ENCODE data around the gene TEK.

Gene TEK

GRCh38 chr9:27194401-27195091 lies 85.5 kb downstream of the TEK start:
- H3K9me2 ChIP-seq (replicated peaks; ENCODE audit: control insufficient read depth, low read length): no peaks in the 10 kb centered on the region
- H3K36me3 ChIP-seq (ENCODE audit: control insufficient read depth, low read length): no peaks in the 10 kb centered on the region
- H3K27me3 ChIP-seq (ENCODE audit: control insufficient read depth, low read length): no peaks in the 10 kb centered on the region
- H3K79me2 ChIP-seq (ENCODE audit: control insufficient read depth, low read length): no peaks in the 10 kb centered on the region
- H3K9me3 ChIP-seq (ENCODE audit: control insufficient read depth, insufficient read depth, low read length): no peaks in the 10 kb centered on the region
- no peaks in the 10 kb centered on the region for H3F3A ChIP-seq (ENCODE audit: control insufficient read depth, insufficient read depth)
- TF ChIP-seq EZH2phosphoT487 (IDR thresholded peaks at IDR 0.05; ENCODE audit: borderline replicate concordance, low read length) (no peak), CTCF (IDR thresholded peaks at IDR 0.05; ENCODE audit: low read depth, low read length, poor library complexity, severe bottlenecking) (no peak)
- H3K4me3 ChIP-seq (ENCODE audit: low read length): no peak overlapping the region
- H4K20me1 ChIP-seq (ENCODE audit: control insufficient read depth, insufficient read depth, low read depth, low read length): no peaks in the 10 kb centered on the region
- H3K4me2 ChIP-seq (ENCODE audit: low read length): no peak overlapping the region
- H3K27ac ChIP-seq (ENCODE audit: low read depth, low read length): no peak overlapping the region
- H3K4me1 ChIP-seq (ENCODE audit: control insufficient read depth, low read length): no peaks in the 10 kb centered on the region

- Histone ChIP-seq H3K9me3 (ENCODE audit: control insufficient read depth, insufficient read depth, low read length) (no peaks in the 10 kb centered on the region), H3K79me2 (ENCODE audit: control insufficient read depth, low read length) (no peaks in the 10 kb centered on the region), H3F3A (ENCODE audit: control insufficient read depth, insufficient read depth) (no peaks in the 10 kb centered on the region), H3K4me1 (ENCODE audit: control insufficient read depth, low read length) (no peaks in the 10 kb centered on the region), H3K27me3 (ENCODE audit: control insufficient read depth, low read length) (no peaks in the 10 kb centered on the region), H4K20me1 (ENCODE audit: control insufficient read depth, insufficient read depth, low read depth, low read length) (no peaks in the 10 kb centered on the region), H3K36me3 (ENCODE audit: control insufficient read depth, low read length) (no peaks in the 10 kb centered on the region), H3K9me2 (replicated peaks; ENCODE audit: control insufficient read depth, low read length) (no peaks in the 10 kb centered on the region), H3K4me2 (ENCODE audit: low read length) (no peak overlapping the region), H3K4me3 (ENCODE audit: low read length) (no peak overlapping the region), H3K27ac (ENCODE audit: low read depth, low read length) (no peak overlapping the region)
- TF ChIP-seq EZH2phosphoT487 (IDR thresholded peaks at IDR 0.05; ENCODE audit: borderline replicate concordance, low read length) (no peak), CTCF (IDR thresholded peaks at IDR 0.05; ENCODE audit: low read depth, low read length, poor library complexity, severe bottlenecking) (no peak)
Observed at GRCh38 chr9:27195191-27195590, 86.2 kb downstream of the TEK start.

GRCh38 chr9:27196383-27196782 lies 87.4 kb downstream of the TEK start:
- no peaks in the 10 kb centered on the region for H3F3A ChIP-seq (ENCODE audit: control insufficient read depth, insufficient read depth)
- H3K9me2 ChIP-seq (replicated peaks; ENCODE audit: control insufficient read depth, low read length): no peaks in the 10 kb centered on the region
- no peak overlapping the region for H3K4me3 ChIP-seq (ENCODE audit: low read length)
- H3K4me2 ChIP-seq (ENCODE audit: low read length): no peak overlapping the region
- H3K9me3 ChIP-seq (ENCODE audit: control insufficient read depth, insufficient read depth, low read length): no peaks in the 10 kb centered on the region
- no peaks in the 10 kb centered on the region for H3K79me2 ChIP-seq (ENCODE audit: control insufficient read depth, low read length)
- no peaks in the 10 kb centered on the region for H3K4me1 ChIP-seq (ENCODE audit: control insufficient read depth, low read length)
- no peak overlapping the region for H3K27ac ChIP-seq (ENCODE audit: low read depth, low read length)
- H3K36me3 ChIP-seq (ENCODE audit: control insufficient read depth, low read length): no peaks in the 10 kb centered on the region
- H4K20me1 ChIP-seq (ENCODE audit: control insufficient read depth, insufficient read depth, low read depth, low read length): no peaks in the 10 kb centered on the region
- no peak for TF ChIP-seq EZH2phosphoT487 (IDR thresholded peaks at IDR 0.05; ENCODE audit: borderline replicate concordance, low read length)
- TF ChIP-seq CTCF (IDR thresholded peaks at IDR 0.05; ENCODE audit: low read depth, low read length, poor library complexity, severe bottlenecking): no peak
- H3K27me3 ChIP-seq (ENCODE audit: control insufficient read depth, low read length): no peaks in the 10 kb centered on the region

Data from DOHH2 (cell line).